ES-I3 (cell line): ENCODE results near the gene ZNF8.
A peak's percentile ranks its signal among the peaks of the same experiment; 100 is the strongest.
"Not testable (repeated sequence)": the region's sequence is repeated elsewhere in the genome, so short reads cannot be mapped to it uniquely, and the experiment has no call there.

Source experiments
- H3K36me3 ChIP-seq: 2 replicates; pipeline ENCODE4 v1.6.1; 2013; ENCODE audit warnings: mild to moderate bottlenecking, low read length, control low read depth, moderate library complexity; ENCODE audit not compliant: insufficient read depth
- H3K4me1 ChIP-seq: 2 replicates; pipeline ENCODE4 v1.6.1; 2013; ENCODE audit warnings: mild to moderate bottlenecking, control low read depth, low read length; ENCODE audit not compliant: insufficient read depth
- H3K9ac ChIP-seq: 2 replicates; pipeline ENCODE4 v1.6.1; 2013; ENCODE audit warnings: low read depth, mild to moderate bottlenecking, low read length, moderate library complexity
- H3K9me3 ChIP-seq: 2 replicates; pipeline ENCODE4 v1.6.1; 2013; ENCODE audit warnings: mild to moderate bottlenecking, low read length, moderate library complexity; ENCODE audit not compliant: control insufficient read depth, insufficient read depth

Gene ZNF8

GRCh38 chr19:58335630-58336029 lies 56.9 kb downstream of the ZNF8 start:
- no peaks in the 10 kb centered on the region for H3K36me3 ChIP-seq
- H3K9me3 ChIP-seq: peaks cover 3% of the 10 kb centered on the region; the same call in 1 of the 2 replicates
- H3K9ac ChIP-seq: no peak overlapping the region
- peaks cover 3% of the 10 kb centered on the region; the same call in 1 of the 2 replicates for H3K4me1 ChIP-seq

GRCh38 chr19:58336216-58336615 lies 57.5 kb downstream of the ZNF8 start:
- H3K9me3 ChIP-seq: peaks cover 3% of the 10 kb centered on the region; the same call in 1 of the 2 replicates
- H3K9ac ChIP-seq: no peak overlapping the region
- no peaks in the 10 kb centered on the region for H3K36me3 ChIP-seq
- H3K4me1 ChIP-seq: no peaks in the 10 kb centered on the region

GRCh38 chr19:58336820-58337219 lies 58.1 kb downstream of the ZNF8 start:
- Histone ChIP-seq H3K4me1 (no peaks in the 10 kb centered on the region), H3K9me3 (peaks cover 3% of the 10 kb centered on the region; the same call in 1 of the 2 replicates), H3K9ac (no peak overlapping the region), H3K36me3 (no peaks in the 10 kb centered on the region)

- Histone ChIP-seq H3K36me3 (no peaks in the 10 kb centered on the region), H3K9me3 (peaks cover 3% of the 10 kb centered on the region; the same call in 1 of the 2 replicates), H3K9ac (no peak overlapping the region), H3K4me1 (no peaks in the 10 kb centered on the region)
Measured at GRCh38 chr19:58338336-58338735, 59.6 kb downstream of the ZNF8 start.

- H3K9ac ChIP-seq: no peak overlapping the region
- H3K36me3 ChIP-seq: no peaks in the 10 kb centered on the region
- peaks cover 3% of the 10 kb centered on the region; the same call in 1 of the 2 replicates for H3K9me3 ChIP-seq
- no peaks in the 10 kb centered on the region for H3K4me1 ChIP-seq
Measured at GRCh38 chr19:58338825-58339558, 60.2 kb downstream of the ZNF8 start.

GRCh38 chr19:58345558-58345957 lies 66.8 kb downstream of the ZNF8 start:
- H3K9ac ChIP-seq: no peak overlapping the region
- H3K9me3 ChIP-seq: no peaks in the 10 kb centered on the region
- no peaks in the 10 kb centered on the region for H3K4me1 ChIP-seq
- H3K36me3 ChIP-seq: 0 out of 2 replicates have a peak, but pooled peaks cover 3% of the 10 kb centered on the region

- no peaks in the 10 kb centered on the region for H3K4me1 ChIP-seq
- peak overlapping the region; percentile 99 for H3K9ac ChIP-seq
- 0 out of 2 replicates have a peak, but pooled peaks cover 3% of the 10 kb centered on the region for H3K36me3 ChIP-seq
- H3K9me3 ChIP-seq: no peaks in the 10 kb centered on the region
Measured at GRCh38 chr19:58346961-58347929, 68.5 kb downstream of the ZNF8 start.

- peak overlapping the region; percentile 99 for H3K9ac ChIP-seq
- not testable (repeated sequence) for H3K4me1 ChIP-seq
Measured at GRCh38 chr19:58348080-58348479, 69.3 kb downstream of the ZNF8 start.

GRCh38 chr19:58349590-58349989 lies 70.8 kb downstream of the ZNF8 start:
- Histone ChIP-seq H3K4me1 (no peaks in the 10 kb centered on the region), H3K9me3 (no peaks in the 10 kb centered on the region), H3K36me3 (0 out of 2 replicates have a peak, but pooled peaks cover 3% of the 10 kb centered on the region), H3K9ac (no peak overlapping the region)

More at GRCh38 chr19:58348080-58348479, 69.3 kb downstream of the ZNF8 start:
- not testable (repeated sequence) for H3K36me3 ChIP-seq, H3K9me3 ChIP-seq

- H3K9ac ChIP-seq: no peak overlapping the region
- H3K4me1 ChIP-seq: no peaks in the 10 kb centered on the region
- 0 out of 2 replicates have a peak, but pooled peaks cover 3% of the 10 kb centered on the region for H3K36me3 ChIP-seq
- no peaks in the 10 kb centered on the region for H3K9me3 ChIP-seq
Measured at GRCh38 chr19:58350001-58350861, 71.5 kb downstream of the ZNF8 start.

- no peaks in the 10 kb centered on the region for H3K4me1 ChIP-seq
- no peaks in the 10 kb centered on the region for H3K9me3 ChIP-seq
- H3K36me3 ChIP-seq: no peaks in the 10 kb centered on the region
- H3K9ac ChIP-seq: no peak overlapping the region
Measured at GRCh38 chr19:58350871-58351557, 72.3 kb downstream of the ZNF8 start.

- Histone ChIP-seq H3K36me3 (no peaks in the 10 kb centered on the region), H3K4me1 (no peaks in the 10 kb centered on the region), H3K9me3 (no peaks in the 10 kb centered on the region), H3K9ac (no peak overlapping the region)
Measured at GRCh38 chr19:58351558-58351878, 72.8 kb downstream of the ZNF8 start.

- no peak overlapping the region for H3K9ac ChIP-seq
- H3K9me3 ChIP-seq: no peaks in the 10 kb centered on the region
- no peaks in the 10 kb centered on the region for H3K36me3 ChIP-seq
- H3K4me1 ChIP-seq: no peaks in the 10 kb centered on the region
Measured at GRCh38 chr19:58351990-58352755, 73.4 kb downstream of the ZNF8 start.
